ENCODE data around the gene ROBO1.

GRCh38 chr3:78858174-78858573, 909.6 kb downstream of the ROBO1 start:
- TF ChIP-seq CTCF (IDR thresholded peaks at IDR 0.05) (no peak), POLR2A (IDR thresholded peaks at IDR 0.05) (no peak)
